Sigmoid colon (tissue), 3 donors: Measurements from ENCODE around the gene BRD4.

Experiments used
- CTCF ChIP-seq, 4 experiments: fragments of 450-650 bp in 3 of 4; fragments of 200-600 bp in 1 of 4; IDR thresholded peaks; one replicate each; pipeline ENCODE4 v1.5.1; 2016 to 2019; ENCODE audit warnings: antibody characterized with exemption in 4 of 4, mild to moderate bottlenecking in 3 of 4, moderate library complexity in 2 of 4
- POLR2A ChIP-seq, 2 donors: fragments of 450-650 bp; IDR thresholded peaks; one replicate each; pipeline ENCODE4 v1.6.1; 2016; ENCODE audit warnings: antibody characterized with exemption in 2 of 2, mild to moderate bottlenecking in 2 of 2, moderate library complexity in 2 of 2

GRCh38 chr19:15237759-15238638, 94.3 kb downstream of the BRD4 start:
- TF ChIP-seq CTCF (IDR thresholded peaks at IDR 0.05) = no peak
- TF ChIP-seq POLR2A (IDR thresholded peaks at IDR 0.05) = no peak
